GM18505 (cell line): ENCODE results near the gene NAT16.

Experiments used
- ATAC-seq: cut with Tn5 transposase; IDR thresholded peaks from one replicate; pipeline ENCODE4 v1.9.1; 2021; ENCODE audit not compliant: unreplicated experiment
- POLR2A ChIP-seq: IDR thresholded peaks from 4 replicates; pipeline ENCODE4 v1.6.1; 2011; ENCODE audit warnings: borderline replicate concordance; ENCODE audit not compliant: insufficient read depth, insufficient read length; ENCODE audit errors: extremely low read depth

The NAT16 gene

GRCh38 chr7:101170617-101171441 is 9.3 kb downstream of the NAT16 start:
- no peak for TF ChIP-seq POLR2A
- no peak for ATAC-seq

GRCh38 chr7:101169838-101170551 is 10.1 kb downstream of the NAT16 start:
- no peak for ATAC-seq
- no peak for TF ChIP-seq POLR2A

- ATAC-seq, result no peak
- TF ChIP-seq POLR2A, result no peak
Measured at GRCh38 chr7:101169110-101169837, 10.8 kb downstream of the NAT16 start.

GRCh38 chr7:101168412-101169049 is 11.6 kb downstream of the NAT16 start:
- TF ChIP-seq POLR2A, result no peak
- no peak for ATAC-seq

- no peak for TF ChIP-seq POLR2A
- no peak for ATAC-seq
Measured at GRCh38 chr7:101167645-101168411, 12.3 kb downstream of the NAT16 start.

- no peak for TF ChIP-seq POLR2A
- ATAC-seq, result no peak
Measured at GRCh38 chr7:101166909-101167644, 13.0 kb downstream of the NAT16 start.

GRCh38 chr7:101166648-101166908 is 13.5 kb downstream of the NAT16 start:
- no peak for TF ChIP-seq POLR2A
- no peak for ATAC-seq

GRCh38 chr7:101165958-101166647 is 14.0 kb downstream of the NAT16 start:
- no peak for TF ChIP-seq POLR2A
- no peak for ATAC-seq

GRCh38 chr7:101165075-101165957 is 14.8 kb downstream of the NAT16 start, which contains the start of gene VGF:
Gene VGF, minus strand, starts transcription at chr7:101165569. Its CDS starts 726 bp downstream, at chr7:101164843.
- ATAC-seq, result peak; percentile 66

GRCh38 chr7:101164071-101164840 is 15.8 kb downstream of the NAT16 start:
- no peak for TF ChIP-seq POLR2A
- no peak for ATAC-seq

More at GRCh38 chr7:101165075-101165957, 14.8 kb downstream of the NAT16 start, which contains the start of gene VGF:
- TF ChIP-seq POLR2A, result no peak
